NCI-H128 (cell line): Measurements from ENCODE around the gene SUSD6.
"Not testable (repeated sequence)": the region's sequence is repeated elsewhere in the genome, so short reads cannot be mapped to it uniquely, and the experiment has no call there.

Experiments
- DNase-seq: peaks from one replicate; lab custom pipeline; 2025; ENCODE audit not compliant: unreplicated experiment; lab: John Stamatoyannopoulos, UW

Gene SUSD6

GRCh38 chr14:69711477-69711876 is 100.1 kb downstream of the SUSD6 start:
- no peak for DNase-seq

- no peak for DNase-seq
Measured at GRCh38 chr14:69711881-69712560, 100.6 kb downstream of the SUSD6 start.

- DNase-seq: peak; percentile 27
Measured at GRCh38 chr14:69712599-69713088, 101.2 kb downstream of the SUSD6 start.

GRCh38 chr14:69713209-69713781 is 101.9 kb downstream of the SUSD6 start:
- DNase-seq: peak; percentile 70

GRCh38 chr14:69713993-69714679 is 102.7 kb downstream of the SUSD6 start:
- DNase-seq: peak; percentile 33

GRCh38 chr14:69715725-69716477 is 104.5 kb downstream of the SUSD6 start:
- DNase-seq: peak; percentile 54

GRCh38 chr14:69716478-69717187 is 105.2 kb downstream of the SUSD6 start:
- DNase-seq: no peak

GRCh38 chr14:69718614-69719013 is 107.2 kb downstream of the SUSD6 start:
- not testable (repeated sequence) for DNase-seq

GRCh38 chr14:69719501-69719951 is 108.1 kb downstream of the SUSD6 start:
- no peak for DNase-seq

- DNase-seq: no peak
Measured at GRCh38 chr14:69720912-69721311, 109.5 kb downstream of the SUSD6 start.

- peak; percentile 64 for DNase-seq
Measured at GRCh38 chr14:69726761-69727511, 115.5 kb downstream of the SUSD6 start.

GRCh38 chr14:69727860-69728259 is 116.5 kb downstream of the SUSD6 start:
- no peak for DNase-seq

- not testable (repeated sequence) for DNase-seq
Measured at GRCh38 chr14:69731919-69732598, 120.7 kb downstream of the SUSD6 start.

GRCh38 chr14:69736405-69736804 is 125.0 kb downstream of the SUSD6 start:
- not testable (repeated sequence) for DNase-seq

- no peak for DNase-seq
Measured at GRCh38 chr14:69741055-69741454, 129.7 kb downstream of the SUSD6 start.

GRCh38 chr14:69749956-69750355 is 138.6 kb downstream of the SUSD6 start:
- no peak for DNase-seq

GRCh38 chr14:69750495-69750894 is 139.1 kb downstream of the SUSD6 start:
- no peak for DNase-seq

- no peak for DNase-seq
Measured at GRCh38 chr14:69752773-69753172, 141.4 kb downstream of the SUSD6 start.

- no peak for DNase-seq
Measured at GRCh38 chr14:69753860-69754259, 142.5 kb downstream of the SUSD6 start.
